H1 (cell line): ENCODE data around the gene CYP4A22. TPM values are rescaled to one million over a fixed set of nuclear protein-coding genes. Genes with fewer than 3 reads are reported as not detected.
A peak's percentile ranks its signal among the peaks of the same experiment; 100 is the strongest.

Experiments
- CTCF ChIA-PET: fragments of 300-600 bp; sonication (Branson Sonifier 250); formaldehyde crosslinking; loops from one replicate; lab custom pipeline; 2021; ENCODE audit not compliant: partially characterized antibody; lab: Charles Lee
- POLR2A ChIA-PET: fragments of 300-600 bp; sonication (Branson Sonifier 250); formaldehyde crosslinking; loops from one replicate; lab custom pipeline; 2021; ENCODE audit warnings: inconsistent platforms; ENCODE audit not compliant: partially characterized antibody; lab: Charles Lee
- DNase-seq, 2 experiments: peaks; one replicate each; pipeline versions ENCODE4 v3.0.0 to v3.0.0-alpha.2; 2010 to 2022; ENCODE audit warnings: low spot score in 2 of 2, low read depth in 1 of 2, mixed read lengths in 1 of 2
- FAIRE-seq: peaks from 2 replicates; lab custom pipeline; 2011; peaks lifted over from hg19 to GRCh38; lab: Jason Lieb, UNC
- H2AFZ ChIP-seq: 2 replicates; pipeline ENCODE4 v1.8.1; 2012; ENCODE audit warnings: low read length, inconsistent platforms
- H2AK5ac ChIP-seq: 2 replicates; pipeline ENCODE4 v1.6.1; 2013; ENCODE audit warnings: low read depth, low read length
- H2BK120ac ChIP-seq: replicated peaks from 2 replicates; pipeline ENCODE3; 2013; ENCODE audit warnings: low read depth, low read length, inconsistent platforms
- H2BK12ac ChIP-seq: 2 replicates; pipeline ENCODE4 v1.6.1; 2013; ENCODE audit warnings: low read depth, low read length
- H2BK15ac ChIP-seq: 2 replicates; pipeline ENCODE4 v1.6.1; 2013; ENCODE audit warnings: low read length
- H2BK20ac ChIP-seq: 2 replicates; pipeline ENCODE4 v1.6.1; 2013; ENCODE audit warnings: low read length
- H2BK5ac ChIP-seq: 2 replicates; pipeline ENCODE4 v1.6.1; 2013; ENCODE audit warnings: low read depth, low read length
- H3K14ac ChIP-seq: 2 replicates; pipeline ENCODE4 v1.6.1; 2013; ENCODE audit warnings: inconsistent platforms; ENCODE audit not compliant: insufficient read length
- H3K18ac ChIP-seq: 2 replicates; pipeline ENCODE4 v1.6.1; 2013; ENCODE audit warnings: low read length; ENCODE audit errors: extremely low read depth
- H3K23ac ChIP-seq: 2 replicates; pipeline ENCODE4 v1.6.1; 2013; ENCODE audit warnings: inconsistent platforms; ENCODE audit not compliant: insufficient read length
- H3K23me2 ChIP-seq: 2 replicates; pipeline ENCODE4 v1.6.1; 2013; ENCODE audit warnings: low read depth, low read length
- H3K27ac ChIP-seq: 2 replicates; pipeline ENCODE4 v1.6.1; 2011; ENCODE audit warnings: low read depth, low read length, inconsistent platforms
- H3K27me3 ChIP-seq, 4 experiments: replicated peaks in 1 of 4; 1 replicate in 1 of 4; 2 replicates in 3 of 4; pipeline versions ENCODE4 v1.6.1 to v1.8.1; 2011 to 2013; ENCODE audit warnings: low read length in 3 of 4, mild to moderate bottlenecking in 3 of 4, inconsistent platforms in 2 of 4, mixed read lengths in 2 of 4, moderate library complexity in 1 of 4; ENCODE audit not compliant: control insufficient read depth in 3 of 4, insufficient read depth in 3 of 4; ENCODE audit errors: extremely low read depth in 1 of 4
- H3K36me3 ChIP-seq, 4 experiments: 2 replicates each; pipeline versions ENCODE4 v1.6.1 to v1.8.1; 2011 to 2013; ENCODE audit warnings: mild to moderate bottlenecking in 4 of 4, low read length in 3 of 4, moderate library complexity in 2 of 4, control low read depth in 1 of 4, inconsistent platforms in 1 of 4; ENCODE audit not compliant: insufficient read depth in 4 of 4, control insufficient read depth in 2 of 4
- H3K4ac ChIP-seq: replicated peaks from 2 replicates; pipeline ENCODE3; 2013; ENCODE audit warnings: low read length, low read depth, mixed read lengths, inconsistent platforms; ENCODE audit not compliant: insufficient read length
- H3K4me1 ChIP-seq, 4 experiments: replicated peaks in 1 of 4; 1 replicate in 1 of 4; 2 replicates in 3 of 4; pipeline versions ENCODE4 v1.6.1 to v1.8.1; 2011 to 2013; ENCODE audit warnings: low read length in 3 of 4, inconsistent platforms in 2 of 4, mixed read lengths in 1 of 4; ENCODE audit not compliant: insufficient read depth in 4 of 4, control insufficient read depth in 3 of 4
- H3K4me2 ChIP-seq, 2 experiments: 2 replicates each; pipeline versions ENCODE4 v1.6.1 to v1.8.1; 2011 to 2013; ENCODE audit warnings: low read depth in 2 of 2, low read length in 2 of 2, control low read depth in 1 of 2, inconsistent platforms in 1 of 2, mild to moderate bottlenecking in 1 of 2; ENCODE audit not compliant: insufficient read depth in 1 of 2
- H3K4me3 ChIP-seq, 4 experiments: fragments of 200-600, 300-600 bp in 1 of 4; sonication (generic), shearing (Covaris generic), sonication (Bioruptor Twin) in 1 of 4; 2 replicates each; pipeline versions ENCODE4 v1.5.1 to v1.8.1; 2011 to 2016; ENCODE audit warnings: low read length in 4 of 4, low read depth in 3 of 4, control low read depth in 2 of 4, inconsistent platforms in 2 of 4, mild to moderate bottlenecking in 2 of 4, mixed read lengths in 1 of 4, moderate library complexity in 1 of 4; ENCODE audit not compliant: insufficient read depth in 2 of 4; ENCODE audit errors: extremely low read depth in 1 of 4
- H3K56ac ChIP-seq: replicated peaks from 2 replicates; pipeline ENCODE3; 2013; ENCODE audit warnings: low read depth, mild to moderate bottlenecking, mixed read lengths, low read length, inconsistent platforms; ENCODE audit not compliant: insufficient read length
- H3K79me1 ChIP-seq: 2 replicates; pipeline ENCODE4 v1.6.1; 2013; ENCODE audit warnings: low read depth, low read length, control low read depth
- H3K79me2 ChIP-seq, 2 experiments: 2 replicates each; pipeline versions ENCODE4 v1.6.1 to v1.8.1; 2012 to 2013; ENCODE audit warnings: low read length in 2 of 2, mild to moderate bottlenecking in 2 of 2, inconsistent platforms in 1 of 2; ENCODE audit not compliant: insufficient read depth in 2 of 2, control insufficient read depth in 1 of 2
- H3K9ac ChIP-seq, 4 experiments: replicated peaks in 1 of 4; 1 replicate in 1 of 4; 2 replicates in 3 of 4; pipeline versions ENCODE4 v1.6.1 to v1.8.1; 2011 to 2013; ENCODE audit warnings: low read depth in 3 of 4, low read length in 3 of 4, control low read depth in 2 of 4, mild to moderate bottlenecking in 2 of 4, moderate library complexity in 2 of 4, inconsistent platforms in 1 of 4; ENCODE audit errors: extremely low read depth in 1 of 4
- H3K9me3 ChIP-seq, 2 experiments: 2 replicates each; pipeline versions ENCODE4 v1.6.1 to v1.8.1; 2012 to 2013; ENCODE audit warnings: mild to moderate bottlenecking in 2 of 2, moderate library complexity in 2 of 2, control low read depth in 1 of 2, inconsistent platforms in 1 of 2, low read depth in 1 of 2, low read length in 1 of 2, mixed read lengths in 1 of 2; ENCODE audit not compliant: insufficient read depth in 2 of 2
- H4K20me1 ChIP-seq, 2 experiments: replicated peaks in 1 of 2; 2 replicates each; pipeline versions ENCODE3 to v1.8.1; 2011 to 2013; ENCODE audit warnings: inconsistent platforms in 2 of 2, low read length in 2 of 2, mild to moderate bottlenecking in 1 of 2; ENCODE audit not compliant: insufficient read depth in 2 of 2, control insufficient read depth in 1 of 2
- H4K5ac ChIP-seq: 2 replicates; pipeline ENCODE4 v1.6.1; 2013; ENCODE audit warnings: low read length, low read depth, mixed read lengths, inconsistent platforms; ENCODE audit not compliant: insufficient read length
- H4K8ac ChIP-seq: 2 replicates; pipeline ENCODE4 v1.8.0; 2013; ENCODE audit warnings: mild to moderate bottlenecking, moderate library complexity, low read length, inconsistent platforms; ENCODE audit not compliant: insufficient read depth; ENCODE audit errors: extremely low read depth
- H4K91ac ChIP-seq: replicated peaks from 2 replicates; pipeline ENCODE3; 2013; ENCODE audit warnings: low read length, mixed read lengths, inconsistent platforms; ENCODE audit not compliant: insufficient read length
- KDM4A ChIP-seq: IDR thresholded peaks from one replicate; pipeline ENCODE4 v1.7.1; 2012; ENCODE audit warnings: low read depth, mild to moderate bottlenecking, moderate library complexity, low read length, inconsistent platforms; ENCODE audit not compliant: severe bottlenecking
- NANOG ChIP-seq: IDR thresholded peaks from 2 replicates; pipeline ENCODE4 v1.6.1; 2011; ENCODE audit warnings: low read length, low read depth, mild to moderate bottlenecking, inconsistent platforms; ENCODE audit not compliant: insufficient read depth, poor library complexity, severe bottlenecking
- RBBP5 ChIP-seq: IDR thresholded peaks from 2 replicates; pipeline ENCODE4 v1.7.1; 2012; ENCODE audit warnings: low read depth, mild to moderate bottlenecking, inconsistent platforms, low read length, moderate library complexity, borderline replicate concordance
- SAP30 ChIP-seq: fragments of 300-600 bp; sonication (generic); IDR thresholded peaks from 2 replicates; pipeline ENCODE4 v1.7.1; 2012; ENCODE audit warnings: low read length, moderate library complexity, mild to moderate bottlenecking, inconsistent platforms; ENCODE audit not compliant: insufficient read depth, insufficient replicate concordance
- TAF7 ChIP-seq: optimal IDR thresholded peaks from 2 replicates; pipeline ENCODE3; 2011; ENCODE audit warnings: low read depth, mild to moderate bottlenecking, inconsistent platforms, low read length, moderate library complexity, borderline replicate concordance
- WGBS, 2 experiments: shearing (Covaris generic) in 1 of 2; methylation state at CpG; one replicate each; pipeline versions ENCODE4 v1.1.6 to v1.1.7; 2013 to 2015; ENCODE audit warnings: low lambda C conversion rate in 2 of 2, mixed read lengths in 2 of 2, inconsistent platforms in 1 of 2, low coverage in 1 of 2, missing lambda C conversion rate in 1 of 2; ENCODE audit not compliant: insufficient replicate concordance in 2 of 2, insufficient coverage in 1 of 2, insufficient read length in 1 of 2; ENCODE audit errors: extremely low coverage in 1 of 2, missing lambda C conversion rate in 1 of 2; 5-methylcytosine and 5-hydroxymethylcytosine counted together
- polyA plus RNA-seq, 7 experiments: library from polyadenylated mRNA; depleted of rRNA in 3 of 7; stranded (reverse) in 5 of 7; unstranded in 2 of 7; fragments of >200 nt in 5 of 7; fragments of 200-250 nt in 2 of 7; gene quantifications; 1 replicate in 5 of 7; 2 replicates in 1 of 7; 4 replicates in 1 of 7; pipeline versions ENCODE4 v1.2.1 to v1.2.3, GENCODE V29; 2011 to 2013; ENCODE audit warnings: missing spikeins in 2 of 7, mixed read lengths in 2 of 7
- total RNA-seq: library from RNA; stranded (reverse); fragmentation: NEBNext Ultra II Directional; extraction: Animal tissue kit (Norgen Biotek cat#: 25700); gene quantifications from 2 replicates; pipeline ENCODE4 v1.2.1, GENCODE V29; 2021
- TF ChIP-seq, protein P1 (sequence below): IDR thresholded peaks from 2 replicates; pipeline ENCODE4 v1.6.1; 2011; ENCODE audit warnings: low read depth, mild to moderate bottlenecking, low read length; ENCODE audit not compliant: insufficient read depth

The CYP4A22 gene
- total and polyA plus RNA-seq, 2 of the 8 experiments (the other 6 are each of a cell fraction or from before 2014, with no cell fraction given) = not detected

DNA sequence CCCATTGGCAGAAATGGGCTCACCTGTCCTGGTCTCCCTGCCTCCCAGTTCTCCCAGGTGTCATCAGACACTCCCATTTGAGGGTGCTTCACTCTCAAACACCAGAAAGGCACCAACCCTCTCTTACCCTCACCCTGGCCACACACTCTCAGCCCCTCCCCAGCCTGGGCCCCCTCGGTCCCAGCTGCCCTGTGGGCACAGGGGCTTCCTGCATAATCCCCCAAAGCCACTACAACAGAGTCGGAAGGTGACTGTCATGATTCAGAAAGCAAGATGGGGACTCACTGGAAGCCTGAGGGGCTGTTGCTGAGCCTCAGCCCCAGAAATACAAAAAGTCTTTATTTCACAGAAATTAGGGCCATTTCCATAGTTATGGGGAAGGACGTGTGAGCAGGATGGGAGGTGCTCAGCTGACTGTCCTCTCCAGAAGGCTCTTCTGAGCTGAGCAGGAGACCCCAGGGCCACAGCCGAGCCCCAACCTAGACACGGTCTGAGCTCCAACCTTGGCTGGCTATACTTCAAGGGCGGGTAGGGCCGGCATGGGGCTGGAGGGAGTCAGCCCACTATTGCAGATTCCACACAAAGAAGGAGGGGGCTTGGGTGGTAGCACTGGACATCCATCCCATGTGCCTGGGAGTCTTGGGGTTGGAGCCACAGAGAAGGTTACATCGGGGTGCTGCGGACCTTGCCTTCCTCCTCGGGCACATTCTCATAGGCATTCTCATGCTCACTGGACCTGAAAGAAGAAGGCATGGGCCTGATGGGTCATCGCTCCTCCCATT, 46.3 kb downstream of the CYP4A22 start:
- H2BK20ac ChIP-seq = no peak overlapping the region
- no peaks in the 10 kb centered on the region for H3K79me2 ChIP-seq
- POLR2A ChIA-PET = no interaction called here
- no peak for DNase-seq
- no peak overlapping the region for H4K8ac ChIP-seq
- no peak overlapping the region for H3K9ac ChIP-seq
- no peak overlapping the region for H2BK5ac ChIP-seq
- H2BK15ac ChIP-seq = no peak overlapping the region
- no peaks in the 10 kb centered on the region for H3K79me1 ChIP-seq
- H3K27me3 ChIP-seq = peaks cover 0 to 13% (median 12%) of the 10 kb centered on the region in 4 experiments; a peak in 5 of 7 replicates
- no peak overlapping the region for H3K4me3 ChIP-seq
- 0 out of 2 replicates have a peak overlapping the region, but pooled peaks have one; percentile 5 for H2BK12ac ChIP-seq
- no peak for TF ChIP-seq SAP30
- TF ChIP-seq TAF7 = no peak
- TF ChIP-seq KDM4A = no peak
- TF ChIP-seq, protein P1, sequence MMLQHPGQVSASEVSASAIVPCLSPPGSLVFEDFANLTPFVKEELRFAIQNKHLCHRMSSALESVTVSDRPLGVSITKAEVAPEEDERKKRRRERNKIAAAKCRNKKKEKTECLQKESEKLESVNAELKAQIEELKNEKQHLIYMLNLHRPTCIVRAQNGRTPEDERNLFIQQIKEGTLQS = no peak
- no peak for TF ChIP-seq NANOG
- no peak for TF ChIP-seq RBBP5
- TF ChIP-seq, all 59 proteins: peak for 0
- Histone ChIP-seq H3K18ac (no peak overlapping the region), H2BK120ac (no peak overlapping the region), H3K36me3 (no peaks in the 10 kb centered on the region), H3K4me1 (peaks cover 0 to 9% (median 2%) of the 10 kb centered on the region in 4 experiments; a peak in 4 of 7 replicates), H2AK5ac (0 out of 2 replicates have a peak overlapping the region, but pooled peaks have one; percentile 8), H2AFZ (no peak overlapping the region), H4K20me1 (no peaks in the 10 kb centered on the region), H3K56ac (no peak overlapping the region), H3K23ac (no peak overlapping the region), H3K4ac (no peak overlapping the region), H3K4me2 (no peak overlapping the region), H4K5ac (no peak overlapping the region), H4K91ac (no peak overlapping the region), H3K23me2 (peaks cover 9% of the 10 kb centered on the region; the same call in 1 of the 2 replicates), H3K27ac (no peak overlapping the region), H3K9me3 (no peaks in the 10 kb centered on the region), H3K14ac (no peak overlapping the region)
- WGBS, 2 experiments = 82% methylated on average over 10 of the region's 11 CpGs; no CpG with 5 or more reads in 1 of the 2 experiments
- CTCF ChIA-PET = interaction anchor here (0.6 to 14.4 kb wide), 9 partner anchors 9 to 284 kb away, joined by 3 to 207 read pairs (median 5); partner anchors contain the start of genes FOXD2 and PDZK1IP1
- FAIRE-seq = no peak
